Esophagus muscularis mucosa (tissue), 4 donors: Measurements from ENCODE around the gene STK32B. TPM values are rescaled to one million over a fixed set of nuclear protein-coding genes. Genes with fewer than 3 reads are reported as not detected.

ENCODE experiments used
- DNase-seq: peaks from one replicate; pipeline ENCODE4 v3.0.0-alpha.2; 2017; ENCODE audit errors: extremely low spot score
- H3K27ac ChIP-seq, 4 donors: fragments of 200-600 bp; sonication (generic); replicated peaks in 1 of 4; 1 replicate in 3 of 4; 2 replicates in 1 of 4; pipeline ENCODE4 v1.5.1; 2016 to 2019; ENCODE audit warnings: mild to moderate bottlenecking in 1 of 4
- H3K27me3 ChIP-seq, 4 donors: fragments of 200-600 bp; sonication (generic); one replicate each; pipeline versions ENCODE4 v1.5.1 to v1.6.0; 2016 to 2019
- H3K36me3 ChIP-seq, 4 donors: fragments of 200-600 bp; sonication (generic); one replicate each; pipeline ENCODE4 v1.5.1; 2016 to 2019
- H3K4me1 ChIP-seq, 4 donors: fragments of 200-600 bp; sonication (generic); one replicate each; pipeline ENCODE4 v1.5.1; 2016 to 2019
- H3K4me3 ChIP-seq, 4 donors: fragments of 200-600 bp; sonication (generic); 1 replicate in 2 of 4; 2 replicates in 2 of 4; pipeline ENCODE4 v1.5.1; 2016 to 2019; ENCODE audit warnings: mild to moderate bottlenecking in 4 of 4, moderate library complexity in 1 of 4
- H3K9me3 ChIP-seq, 4 donors: fragments of 200-600 bp; sonication (generic); 1 replicate in 3 of 4; 2 replicates in 1 of 4; pipeline ENCODE4 v1.5.1; 2016 to 2019
- CTCF ChIP-seq, 3 experiments: fragments of 200-600 bp in 2 of 3; fragments of 450-650 bp in 1 of 3; sonication (generic) in 2 of 3; IDR thresholded peaks; one replicate each; pipeline ENCODE4 v1.5.1; 2017 to 2019; ENCODE audit warnings: antibody characterized with exemption in 3 of 3, mild to moderate bottlenecking in 2 of 3, moderate library complexity in 1 of 3
- EP300 ChIP-seq: sonication (generic); formaldehyde crosslinking; IDR thresholded peaks from one replicate; pipeline ENCODE4 v1.6.1; 2017; ENCODE audit warnings: antibody characterized with exemption
- POLR2A ChIP-seq: fragments of 450-650 bp; IDR thresholded peaks from one replicate; pipeline ENCODE4 v1.6.1; 2017; ENCODE audit warnings: antibody characterized with exemption, moderate library complexity, mild to moderate bottlenecking, low read depth
- POLR2AphosphoS5 ChIP-seq, 2 donors: sonication (generic); formaldehyde crosslinking; IDR thresholded peaks; one replicate each; pipeline ENCODE4 v1.6.1; 2017; ENCODE audit warnings: antibody characterized with exemption in 2 of 2
- WGBS: methylation state at CpG from one replicate; pipeline ENCODE4 v1.1.5; 2018; 5-methylcytosine and 5-hydroxymethylcytosine counted together
- intact Hi-C: fragments of 100-400 bp; cut with DNase I; formaldehyde crosslinking; loops from one replicate; pipeline ENCODE4 v1.15.1; 2023
- total RNA-seq, 4 donors: library from RNA; depleted of rRNA; stranded (reverse); fragments of >200 nt; gene quantifications; one replicate each; pipeline versions ENCODE4 v1.1.0 to v1.2.1, GENCODE V29; 2016

STK32B gene
- total RNA-seq, 4 donors from 2014 or later = 1.7 to 3.8 (median 2.7) TPM

DNA sequence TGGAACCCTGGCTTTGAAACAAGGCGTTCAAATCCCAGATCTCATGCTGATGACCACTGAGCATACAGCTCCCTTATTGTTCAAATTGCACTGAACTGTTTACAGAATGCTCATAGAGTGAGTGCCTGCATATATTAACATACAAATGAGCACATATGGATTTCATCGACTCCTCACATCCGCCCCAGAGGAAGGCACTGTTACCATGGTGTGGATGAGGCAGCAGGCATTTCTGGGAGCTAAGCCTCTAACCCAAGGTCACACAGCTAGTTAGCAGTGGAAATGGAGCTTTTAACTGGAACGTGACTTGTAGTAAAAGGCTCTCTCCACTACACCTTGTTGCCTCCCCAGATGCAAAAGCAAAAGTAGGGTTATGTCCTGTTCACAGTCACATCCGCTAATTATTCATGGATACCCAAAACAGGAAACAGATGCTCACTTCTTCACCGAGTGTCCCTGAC, 289.7 kb downstream of the STK32B start:
- 59% methylated on average over 6 of the region's 6 CpGs for WGBS

DNA sequence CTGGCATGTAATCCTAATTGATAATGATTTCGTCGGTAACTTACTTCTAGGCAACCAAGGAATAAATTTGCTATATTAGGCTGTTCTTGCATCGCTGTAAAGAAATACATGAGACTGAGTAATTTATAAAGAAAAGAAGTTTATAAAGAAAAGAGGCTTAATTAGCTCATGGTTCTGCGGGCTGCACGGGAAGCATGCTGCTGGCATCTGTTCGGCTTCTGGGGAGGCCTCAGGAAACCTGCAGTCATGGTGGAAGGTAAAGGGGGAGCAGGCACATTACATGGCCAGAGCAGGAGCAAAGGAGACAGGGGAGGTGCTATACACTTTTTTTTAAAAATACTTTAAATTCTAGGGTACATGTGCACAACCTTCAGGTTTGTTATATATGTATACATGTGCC, 290.2 kb downstream of the STK32B start:
- DNase-seq = no peak
- TF ChIP-seq POLR2AphosphoS5 (IDR thresholded peaks at IDR 0.05) (no peak), POLR2A (no peak), EP300 (no peak)
- intact Hi-C loops = no loop called here
- Histone ChIP-seq H3K4me1 (no peaks in the 10 kb centered on the region), H3K36me3 (no peaks in the 10 kb centered on the region), H3K27ac (no peak overlapping the region), H3K9me3 (no peaks in the 10 kb centered on the region), H3K4me3 (no peak overlapping the region), H3K27me3 (no peaks in the 10 kb centered on the region)
- 69% methylated on average over 6 of the region's 6 CpGs for WGBS

More for the DNA sequence above, 289.7 kb downstream of the STK32B start:
- intact Hi-C loops = no loop called here
- no peaks in the 10 kb centered on the region for H3K36me3 ChIP-seq
- TF ChIP-seq EP300 = no peak
- no peak for TF ChIP-seq POLR2A
- TF ChIP-seq CTCF (IDR thresholded peaks at IDR 0.05) = no peak
- TF ChIP-seq POLR2AphosphoS5 (IDR thresholded peaks at IDR 0.05) = no peak
- H3K4me3 ChIP-seq = no peak overlapping the region
- H3K27ac ChIP-seq = no peak overlapping the region
- no peaks in the 10 kb centered on the region for H3K27me3 ChIP-seq
- no peaks in the 10 kb centered on the region for H3K9me3 ChIP-seq
- no peaks in the 10 kb centered on the region for H3K4me1 ChIP-seq
- no peak for DNase-seq

GRCh38 chr4:5355846-5356245, 304.6 kb downstream of the STK32B start:
- Histone ChIP-seq H3K27me3 (no peaks in the 10 kb centered on the region), H3K27ac (no peak overlapping the region), H3K4me1 (no peaks in the 10 kb centered on the region), H3K4me3 (no peak overlapping the region), H3K9me3 (no peaks in the 10 kb centered on the region), H3K36me3 (no peaks in the 10 kb centered on the region)
- peak; percentile 82 for DNase-seq
- intact Hi-C loops = no loop called here
- TF ChIP-seq POLR2A = no peak
- TF ChIP-seq CTCF (IDR thresholded peaks at IDR 0.05) = no peak
- no peak for TF ChIP-seq POLR2AphosphoS5 (IDR thresholded peaks at IDR 0.05)
- no peak for TF ChIP-seq EP300

DNA sequence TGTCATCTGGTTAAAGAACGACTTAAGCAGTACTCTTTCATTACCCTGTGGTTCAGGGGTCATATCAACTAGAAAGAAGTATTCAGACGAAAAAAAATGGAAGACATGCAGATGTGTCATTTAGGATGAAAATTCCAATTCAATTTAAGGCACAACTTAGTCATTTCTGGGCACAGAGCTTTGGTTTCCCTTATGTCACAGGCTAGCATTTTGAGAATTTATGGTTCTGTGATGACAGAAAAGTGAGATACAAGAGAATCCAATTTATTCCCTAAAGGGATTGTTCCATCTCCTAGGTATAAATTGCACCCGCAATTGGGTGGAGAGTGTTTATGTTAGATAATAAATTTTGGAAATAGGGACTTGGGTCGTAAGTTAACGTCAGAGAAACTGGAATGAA, 306.6 kb downstream of the STK32B start:
- Histone ChIP-seq H3K9me3 (no peaks in the 10 kb centered on the region), H3K36me3 (no peaks in the 10 kb centered on the region), H3K27ac (no peak overlapping the region), H3K4me3 (no peak overlapping the region), H3K27me3 (no peaks in the 10 kb centered on the region), H3K4me1 (no peaks in the 10 kb centered on the region)
- TF ChIP-seq CTCF (IDR thresholded peaks at IDR 0.05) (no peak), EP300 (no peak), POLR2A (no peak), POLR2AphosphoS5 (IDR thresholded peaks at IDR 0.05) (no peak)
- 43% methylated on average over 5 of the region's 5 CpGs for WGBS
- no peak for DNase-seq
- intact Hi-C loops = no loop called here

- 65% methylated on average over 5 of the region's 5 CpGs for WGBS
- Histone ChIP-seq H3K4me1 (no peaks in the 10 kb centered on the region), H3K9me3 (no peaks in the 10 kb centered on the region), H3K27me3 (no peaks in the 10 kb centered on the region), H3K27ac (no peak overlapping the region), H3K4me3 (no peak overlapping the region), H3K36me3 (no peaks in the 10 kb centered on the region)
- intact Hi-C loops = no loop called here
- DNase-seq = no peak
- no peak for TF ChIP-seq CTCF (IDR thresholded peaks at IDR 0.05)
- TF ChIP-seq EP300 = no peak
- no peak for TF ChIP-seq POLR2AphosphoS5 (IDR thresholded peaks at IDR 0.05)
- TF ChIP-seq POLR2A = no peak
These were observed 310.7 kb downstream of the STK32B start for GRCh38 chr4:5361968-5362367.
